GM12892 (cell line): ENCODE data around the gene OLFM1.
"Not testable (repeated sequence)": the region's sequence is repeated elsewhere in the genome, so short reads cannot be mapped to it uniquely, and the experiment has no call there.

Source experiments
- DNase-seq: peaks from one replicate; pipeline ENCODE4 v3.0.0; 2011; ENCODE audit not compliant: insufficient read length
- FAIRE-seq: peaks from 2 replicates; lab custom pipeline; 2011; peaks lifted over from hg19 to GRCh38; lab: Jason Lieb, UNC
- POLR2A ChIP-seq: IDR thresholded peaks from 2 replicates; pipeline ENCODE4 v1.6.1; 2011; ENCODE audit warnings: low read depth, low read length, control low read depth
- POLR2AphosphoS5 ChIP-seq: IDR thresholded peaks from 2 replicates; pipeline ENCODE4 v1.6.1; 2011; ENCODE audit warnings: low read depth, low read length, control low read depth
- TAF1 ChIP-seq: IDR thresholded peaks from 2 replicates; pipeline ENCODE4 v1.6.1; 2011; ENCODE audit warnings: low read depth, mild to moderate bottlenecking, control low read depth, low read length, borderline replicate concordance

The OLFM1 gene

GRCh38 chr9:135158564-135158937 is 71.1 kb downstream of the OLFM1 start:
- FAIRE-seq (no peak), DNase-seq (no peak)
- TF ChIP-seq POLR2AphosphoS5: no peak
- TF ChIP-seq POLR2A: no peak
- no peak for TF ChIP-seq TAF1

GRCh38 chr9:135159801-135160200 is 72.3 kb downstream of the OLFM1 start:
- no peak for TF ChIP-seq POLR2A
- TF ChIP-seq TAF1: no peak
- no peak for TF ChIP-seq POLR2AphosphoS5
- DNase-seq: no peak
- no peak for FAIRE-seq

GRCh38 chr9:135160862-135161261 is 73.4 kb downstream of the OLFM1 start:
- no peak for DNase-seq
- FAIRE-seq: no peak
- TF ChIP-seq POLR2A (no peak), POLR2AphosphoS5 (no peak), TAF1 (no peak)

- FAIRE-seq: not testable (repeated sequence)
Observed at GRCh38 chr9:135162599-135162998, 75.1 kb downstream of the OLFM1 start.

GRCh38 chr9:135163023-135163780 is 75.7 kb downstream of the OLFM1 start:
- FAIRE-seq: no peak
- no peak for TF ChIP-seq POLR2AphosphoS5
- TF ChIP-seq POLR2A: no peak
- no peak for TF ChIP-seq TAF1
- no peak for DNase-seq

More at GRCh38 chr9:135162599-135162998, 75.1 kb downstream of the OLFM1 start:
- not testable (repeated sequence) for DNase-seq

- FAIRE-seq (no peak), DNase-seq (no peak)
- no peak for TF ChIP-seq TAF1
- no peak for TF ChIP-seq POLR2A
- TF ChIP-seq POLR2AphosphoS5: no peak
Observed at GRCh38 chr9:135164036-135164435, 76.6 kb downstream of the OLFM1 start.

GRCh38 chr9:135165003-135165711 is 77.7 kb downstream of the OLFM1 start:
- FAIRE-seq (no peak), DNase-seq (no peak)
- TF ChIP-seq TAF1: no peak
- TF ChIP-seq POLR2A: no peak
- no peak for TF ChIP-seq POLR2AphosphoS5

GRCh38 chr9:135165756-135166519 is 78.5 kb downstream of the OLFM1 start:
- no peak for DNase-seq
- no peak for FAIRE-seq
- TF ChIP-seq POLR2A (no peak), TAF1 (no peak), POLR2AphosphoS5 (no peak)

- no peak for TF ChIP-seq POLR2AphosphoS5
- TF ChIP-seq POLR2A: no peak
- TF ChIP-seq TAF1: no peak
- FAIRE-seq (no peak), DNase-seq (no peak)
Observed at GRCh38 chr9:135166565-135166964, 79.1 kb downstream of the OLFM1 start.

GRCh38 chr9:135167356-135167755 is 79.9 kb downstream of the OLFM1 start:
- FAIRE-seq (no peak), DNase-seq (no peak)
- TF ChIP-seq POLR2AphosphoS5 (no peak), TAF1 (no peak), POLR2A (no peak)

- TF ChIP-seq POLR2A (no peak), TAF1 (no peak), POLR2AphosphoS5 (no peak)
- no peak for FAIRE-seq
- DNase-seq: no peak
Observed at GRCh38 chr9:135167849-135168655, 80.6 kb downstream of the OLFM1 start.
